Iris pigment epithelial cell (primary cell): ENCODE measurements around the gene FMOD.
"Not testable (repeated sequence)": the region's sequence is repeated elsewhere in the genome, so short reads cannot be mapped to it uniquely, and the experiment has no call there.

ENCODE experiments used
- DNase-seq: peaks from one replicate; pipeline ENCODE4 v3.0.0-alpha.2; 2011; ENCODE audit warnings: low read depth

FMOD gene

GRCh38 chr1:203306089-203306964 is 44.6 kb downstream of the FMOD start:
- peak; percentile 70 for DNase-seq

- DNase-seq: no peak
Measured at GRCh38 chr1:203305809-203306088, 45.2 kb downstream of the FMOD start.

- DNase-seq: peak; percentile 91
Measured at GRCh38 chr1:203304919-203305808, 45.8 kb downstream of the FMOD start, which contains the start of gene BTG2. BTG2 (plus strand) TSS chr1:203305519; CDS start chr1:203305607, 88 bp downstream.

- DNase-seq: no peak
Measured at GRCh38 chr1:203304391-203304918, 46.5 kb downstream of the FMOD start.

- no peak for DNase-seq
Measured at GRCh38 chr1:203302894-203303293, 48.0 kb downstream of the FMOD start.

- no peak for DNase-seq
Measured at GRCh38 chr1:203302456-203302855, 48.5 kb downstream of the FMOD start.

- DNase-seq: no peak
Measured at GRCh38 chr1:203301331-203301668, 49.6 kb downstream of the FMOD start.

- no peak for DNase-seq
Measured at GRCh38 chr1:203300441-203301330, 50.2 kb downstream of the FMOD start.

- not testable (repeated sequence) for DNase-seq
Measured at GRCh38 chr1:203299719-203300429, 51.0 kb downstream of the FMOD start.

GRCh38 chr1:203299169-203299568 is 51.8 kb downstream of the FMOD start:
- DNase-seq: no peak

GRCh38 chr1:203296460-203297073 is 54.4 kb downstream of the FMOD start:
- no peak for DNase-seq

GRCh38 chr1:203295796-203296195 is 55.1 kb downstream of the FMOD start:
- DNase-seq: no peak

- DNase-seq: peak; percentile 47
Measured at GRCh38 chr1:203291201-203292096, 59.5 kb downstream of the FMOD start.
